ENCODE measurements around the gene INCENP. TPM values are rescaled to one million over a fixed set of nuclear protein-coding genes. Genes with fewer than 3 reads are reported as not detected.

The INCENP gene
- total and polyA plus RNA-seq, 2 of the 13 experiments (the other 11 are each of a cell fraction or from before 2014, with no cell fraction given) = 14.1 to 37.3 TPM

- intact Hi-C loops (cut with micrococcal nuclease; ENCODE audit: unreplicated experiment) = no loop called here
- no peak overlapping the region for H3K9ac ChIP-seq (ENCODE audit: insufficient read depth, low read depth, low read length)
- peaks cover 7% of the 10 kb centered on the region for H3K9me3 ChIP-seq (ENCODE audit: low read length)
- ChIA-PET CTCF (ENCODE audit: low intra/inter-chr PET ratio, low total read pairs) (no interaction called here), POLR2A (no interaction called here)
- no peak for ATAC-seq
- no peak for FAIRE-seq
- WGBS (ENCODE audit: low lambda C conversion rate) = 22% methylated on average over 5 of the region's 5 CpGs
- H2AFZ ChIP-seq (ENCODE audit: low read length) = no peak overlapping the region
- peaks cover 31% of the 10 kb centered on the region for H3K4me1 ChIP-seq (ENCODE audit: insufficient read depth, low read length)
- no peaks in the 10 kb centered on the region for H3K36me3 ChIP-seq (replicated peaks in 1 of 2; ENCODE audit: control insufficient read depth in 1 of 2, insufficient read depth in 2 of 2, low read length in 2 of 2)
- in situ Hi-C loops (cut with HindIII; ENCODE audit: extremely low pct_ligation_motif_present, low pct_unique_long_range_greater_than_20kb) = no loop called here
- H3K4me3 ChIP-seq (replicated peaks in 1 of 3; ENCODE audit: insufficient read depth in 1 of 3, low read depth in 2 of 3, low read length in 3 of 3) = no peak overlapping the region
- BruUV-seq (replicated peaks) = no TSS peak
- H3K4me2 ChIP-seq (ENCODE audit: low read depth, low read length) = no peak overlapping the region
- no peaks in the 10 kb centered on the region for H4K20me1 ChIP-seq (ENCODE audit: insufficient read depth, low read length)
- no peaks in the 10 kb centered on the region; a peak in 1 of 5 replicates for H3K27me3 ChIP-seq (ENCODE audit: control insufficient read depth in 1 of 2, insufficient read depth in 2 of 2, low read length in 2 of 2)
- no peak for TF ChIP-seq ZNF513 (CRISPR knock-in tag; conservative IDR thresholded peaks at IDR 0.05)
- TF ChIP-seq REST (IDR thresholded peaks at IDR 0.05; ENCODE audit: borderline replicate concordance in 1 of 2, low read depth in 1 of 2, low read length in 2 of 2) = no peak
- TF ChIP-seq ZNF274 (CRISPR knock-in tag; IDR thresholded peaks at IDR 0.05) = no peak
- no peak for TF ChIP-seq ZNF644 (CRISPR knock-in tag; IDR thresholded peaks at IDR 0.05; ENCODE audit: low read depth)
- TF ChIP-seq ZBTB2 (CRISPR knock-in tag; IDR thresholded peaks at IDR 0.05; ENCODE audit: low read depth) = no peak
- no peak for TF ChIP-seq PRPF4 (IDR thresholded peaks at IDR 0.05; ENCODE audit: low read depth, low read length, poor library complexity, severe bottlenecking)
- no peak for TF ChIP-seq ZNF367 (CRISPR knock-in tag; IDR thresholded peaks at IDR 0.05; ENCODE audit: borderline replicate concordance)
- DNase-seq (ENCODE audit: low spot score) = no peak
- no peak overlapping the region for H3K27ac ChIP-seq (ENCODE audit: extremely low read length, insufficient read depth, low read length)
- peaks cover 16% of the 10 kb centered on the region for H3K79me2 ChIP-seq (ENCODE audit: insufficient read depth, low read length)
Observed at GRCh38 chr11:62120431-62120830, 3.4 kb upstream of the INCENP start.

All from HepG2 (cell line).